ENCODE data around the gene FEM1A. TPM values are rescaled to one million over a fixed set of nuclear protein-coding genes. Genes with fewer than 3 reads are reported as not detected.
A peak's percentile ranks its signal among the peaks of the same experiment; 100 is the strongest.

The FEM1A gene
- total and polyA plus RNA-seq, 2 of the 13 experiments (the other 11 are each of a cell fraction or from before 2014, with no cell fraction given) = 3.2 to 10.8 TPM

- TF ChIP-seq ZNF235 (CRISPR knock-in tag; IDR thresholded peaks at IDR 0.05; ENCODE audit: borderline replicate concordance) (peak; percentile 100), NFIB (CRISPR knock-in tag; IDR thresholded peaks at IDR 0.05; ENCODE audit: borderline replicate concordance) (peak; percentile 99), MIER2 (CRISPR knock-in tag; IDR thresholded peaks at IDR 0.05) (peak; percentile 100), NFE2L2 (IDR thresholded peaks at IDR 0.05; ENCODE audit: low read length) (no peak), MED1 (CRISPR knock-in tag; IDR thresholded peaks at IDR 0.05) (peak; percentile 98), TAF1 (CRISPR knock-in tag; IDR thresholded peaks at IDR 0.05) (peak; percentile 92), ZNF766 (CRISPR knock-in tag; IDR thresholded peaks at IDR 0.05; ENCODE audit: borderline replicate concordance) (peak; percentile 100), TAF15 (IDR thresholded peaks at IDR 0.05; ENCODE audit: low read depth, low read length, poor library complexity, severe bottlenecking) (no peak), SAFB2 (CRISPR knock-in tag; IDR thresholded peaks at IDR 0.05; ENCODE audit: borderline replicate concordance, low read depth) (peak; percentile 100), SMC3 (IDR thresholded peaks at IDR 0.05; ENCODE audit: low read length) (peak; percentile 40; the same call in 1 of the 2 replicates), PRPF4 (IDR thresholded peaks at IDR 0.05; ENCODE audit: low read depth, low read length, poor library complexity, severe bottlenecking) (no peak), ZSCAN9 (CRISPR knock-in tag; IDR thresholded peaks at IDR 0.05; ENCODE audit: borderline replicate concordance) (peak; percentile 100), SMAD3 (CRISPR knock-in tag; IDR thresholded peaks at IDR 0.05) (peak; percentile 100), ZNF160 (CRISPR knock-in tag; IDR thresholded peaks at IDR 0.05) (peak; percentile 100), RNF219 (CRISPR knock-in tag; IDR thresholded peaks at IDR 0.05) (peak; percentile 100), PBX2 (CRISPR knock-in tag; IDR thresholded peaks at IDR 0.05) (peak; percentile 75), ARHGAP35 (CRISPR knock-in tag; IDR thresholded peaks at IDR 0.05; ENCODE audit: borderline replicate concordance) (peak; percentile 100)
- TF ChIP-seq, protein P1, sequence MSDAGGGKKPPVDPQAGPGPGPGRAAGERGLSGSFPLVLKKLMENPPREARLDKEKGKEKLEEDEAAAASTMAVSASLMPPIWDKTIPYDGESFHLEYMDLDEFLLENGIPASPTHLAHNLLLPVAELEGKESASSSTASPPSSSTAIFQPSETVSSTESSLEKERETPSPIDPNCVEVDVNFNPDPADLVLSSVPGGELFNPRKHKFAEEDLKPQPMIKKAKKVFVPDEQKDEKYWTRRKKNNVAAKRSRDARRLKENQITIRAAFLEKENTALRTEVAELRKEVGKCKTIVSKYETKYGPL (CRISPR knock-in tag; IDR thresholded peaks at IDR 0.05) = peak; percentile 100
- TF ChIP-seq, protein P2, sequence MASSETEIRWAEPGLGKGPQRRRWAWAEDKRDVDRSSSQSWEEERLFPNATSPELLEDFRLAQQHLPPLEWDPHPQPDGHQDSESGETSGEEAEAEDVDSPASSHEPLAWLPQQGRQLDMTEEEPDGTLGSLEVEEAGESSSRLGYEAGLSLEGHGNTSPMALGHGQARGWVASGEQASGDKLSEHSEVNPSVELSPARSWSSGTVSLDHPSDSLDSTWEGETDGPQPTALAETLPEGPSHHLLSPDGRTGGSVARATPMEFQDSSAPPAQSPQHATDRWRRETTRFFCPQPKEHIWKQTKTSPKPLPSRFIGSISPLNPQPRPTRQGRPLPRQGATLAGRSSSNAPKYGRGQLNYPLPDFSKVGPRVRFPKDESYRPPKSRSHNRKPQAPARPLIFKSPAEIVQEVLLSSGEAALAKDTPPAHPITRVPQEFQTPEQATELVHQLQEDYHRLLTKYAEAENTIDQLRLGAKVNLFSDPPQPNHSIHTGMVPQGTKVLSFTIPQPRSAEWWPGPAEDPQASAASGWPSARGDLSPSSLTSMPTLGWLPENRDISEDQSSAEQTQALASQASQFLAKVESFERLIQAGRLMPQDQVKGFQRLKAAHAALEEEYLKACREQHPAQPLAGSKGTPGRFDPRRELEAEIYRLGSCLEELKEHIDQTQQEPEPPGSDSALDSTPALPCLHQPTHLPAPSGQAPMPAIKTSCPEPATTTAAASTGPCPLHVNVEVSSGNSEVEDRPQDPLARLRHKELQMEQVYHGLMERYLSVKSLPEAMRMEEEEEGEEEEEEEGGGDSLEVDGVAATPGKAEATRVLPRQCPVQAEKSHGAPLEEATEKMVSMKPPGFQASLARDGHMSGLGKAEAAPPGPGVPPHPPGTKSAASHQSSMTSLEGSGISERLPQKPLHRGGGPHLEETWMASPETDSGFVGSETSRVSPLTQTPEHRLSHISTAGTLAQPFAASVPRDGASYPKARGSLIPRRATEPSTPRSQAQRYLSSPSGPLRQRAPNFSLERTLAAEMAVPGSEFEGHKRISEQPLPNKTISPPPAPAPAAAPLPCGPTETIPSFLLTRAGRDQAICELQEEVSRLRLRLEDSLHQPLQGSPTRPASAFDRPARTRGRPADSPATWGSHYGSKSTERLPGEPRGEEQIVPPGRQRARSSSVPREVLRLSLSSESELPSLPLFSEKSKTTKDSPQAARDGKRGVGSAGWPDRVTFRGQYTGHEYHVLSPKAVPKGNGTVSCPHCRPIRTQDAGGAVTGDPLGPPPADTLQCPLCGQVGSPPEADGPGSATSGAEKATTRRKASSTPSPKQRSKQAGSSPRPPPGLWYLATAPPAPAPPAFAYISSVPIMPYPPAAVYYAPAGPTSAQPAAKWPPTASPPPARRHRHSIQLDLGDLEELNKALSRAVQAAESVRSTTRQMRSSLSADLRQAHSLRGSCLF (CRISPR knock-in tag; IDR thresholded peaks at IDR 0.05; ENCODE audit: borderline replicate concordance) = peak; percentile 100
Measured at GRCh38 chr19:4768934-4769777, 22.4 kb upstream of the FEM1A start (continued).
